GM19452 (cell line): Measurements from ENCODE around the gene TOMM22.
"Not testable (repeated sequence)": the region's sequence is repeated elsewhere in the genome, so short reads cannot be mapped to it uniquely, and the experiment has no call there.

Source experiments
- ATAC-seq: cut with Tn5 transposase; IDR thresholded peaks from one replicate; pipeline ENCODE4 v1.9.1; 2021; ENCODE audit not compliant: unreplicated experiment

TOMM22 gene

DNA sequence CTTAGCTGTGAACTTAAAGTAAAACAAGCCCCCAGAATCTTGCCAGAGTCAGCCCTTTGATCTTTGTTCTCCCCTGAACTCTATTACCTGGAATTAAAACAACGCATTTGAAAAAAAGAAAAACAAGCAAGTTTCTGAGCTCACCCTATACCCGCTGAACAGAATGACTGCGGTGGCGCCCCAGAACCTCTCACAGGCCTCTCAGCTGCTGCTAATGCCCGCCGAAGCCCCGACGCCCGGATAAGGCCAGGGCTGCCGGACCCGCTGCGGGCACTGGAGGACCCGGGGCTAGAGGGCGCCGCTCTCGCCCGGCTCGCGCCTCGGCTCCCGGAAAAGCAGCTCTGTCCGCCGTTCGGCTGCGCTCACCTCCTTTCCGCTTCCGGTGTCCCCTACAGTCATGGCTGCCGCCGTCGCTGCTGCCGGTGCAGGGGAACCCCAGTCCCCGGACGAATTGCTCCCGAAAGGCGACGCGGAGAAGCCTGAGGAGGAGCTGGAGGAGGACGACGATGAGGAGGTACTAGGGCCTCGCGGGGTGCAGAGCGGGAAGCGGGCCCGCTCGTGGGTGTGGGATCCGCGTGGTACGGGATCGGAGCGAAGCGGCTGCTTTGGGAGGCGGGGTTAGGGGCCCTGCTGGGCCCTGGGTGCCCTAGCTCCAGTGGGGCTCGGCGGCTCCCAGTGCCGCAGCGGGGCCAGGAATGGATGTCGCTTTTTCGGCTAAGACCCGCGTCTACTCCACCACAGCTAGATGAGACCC lies at the start of gene TOMM22:
TOMM22 (plus strand) TSS at position 376 of the 754 bp plus-strand sequence; CDS start at position 398, 22 bp downstream.
- peak; percentile 93 for ATAC-seq

DNA sequence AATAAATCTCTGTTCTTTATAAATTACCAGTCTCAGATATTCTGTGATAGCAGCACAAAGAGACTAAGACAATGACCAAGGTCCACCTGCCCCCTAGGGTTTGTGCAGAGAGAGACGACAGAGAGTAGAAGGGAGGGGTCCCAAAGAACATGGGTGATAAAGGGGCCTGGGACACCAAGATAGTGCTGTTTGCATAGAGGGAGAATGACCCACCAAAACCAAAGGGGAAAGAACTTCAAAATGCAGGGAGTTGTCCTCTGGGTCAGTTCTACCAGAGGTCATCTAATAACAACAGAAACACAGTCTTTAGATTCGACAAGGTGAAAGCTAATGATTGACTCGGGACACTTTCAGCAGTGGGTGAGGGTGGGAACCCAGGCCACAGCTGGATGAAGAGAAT lies 49.2 kb upstream of the TOMM22 start:
- ATAC-seq, result no peak

DNA sequence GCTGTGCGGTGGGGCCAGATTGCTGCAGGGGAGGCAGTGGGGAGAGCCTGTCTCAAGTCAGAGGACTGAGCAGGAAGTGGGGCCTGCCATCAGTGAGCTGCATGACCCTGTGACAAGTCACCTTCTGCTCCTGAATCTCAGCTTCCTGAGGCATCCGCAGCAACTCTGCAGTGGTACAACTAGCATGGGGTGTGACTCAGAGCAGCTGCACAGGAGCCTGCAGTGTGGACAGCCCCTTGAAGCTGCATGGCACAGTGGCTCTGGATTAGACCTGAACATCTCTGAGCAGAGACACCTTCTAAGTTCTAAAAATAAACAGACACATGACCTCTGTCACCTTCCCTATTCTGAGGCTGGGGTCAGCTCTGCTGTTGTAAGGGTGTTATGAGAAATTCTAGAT lies 43.5 kb upstream of the TOMM22 start:
- no peak for ATAC-seq

DNA sequence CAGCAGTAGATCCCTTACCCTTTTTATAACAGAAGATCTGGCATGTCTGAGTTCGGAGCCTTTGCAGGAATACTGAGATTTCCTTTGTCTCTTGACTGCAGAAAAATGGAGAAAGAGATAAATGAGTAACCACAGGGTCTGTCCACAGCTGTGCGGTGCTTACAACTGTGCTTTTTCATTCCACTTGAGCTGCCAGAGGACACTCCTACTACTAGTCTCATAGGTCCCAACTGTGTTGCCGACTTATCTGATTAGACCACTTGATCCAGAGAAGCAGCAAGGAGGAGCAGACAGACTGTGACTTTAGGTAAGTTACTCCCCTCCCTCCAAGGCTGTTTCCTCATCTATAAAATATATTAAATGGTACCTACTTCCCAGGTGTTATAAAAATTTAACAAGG lies 43.0 kb upstream of the TOMM22 start:
- no peak for ATAC-seq

DNA sequence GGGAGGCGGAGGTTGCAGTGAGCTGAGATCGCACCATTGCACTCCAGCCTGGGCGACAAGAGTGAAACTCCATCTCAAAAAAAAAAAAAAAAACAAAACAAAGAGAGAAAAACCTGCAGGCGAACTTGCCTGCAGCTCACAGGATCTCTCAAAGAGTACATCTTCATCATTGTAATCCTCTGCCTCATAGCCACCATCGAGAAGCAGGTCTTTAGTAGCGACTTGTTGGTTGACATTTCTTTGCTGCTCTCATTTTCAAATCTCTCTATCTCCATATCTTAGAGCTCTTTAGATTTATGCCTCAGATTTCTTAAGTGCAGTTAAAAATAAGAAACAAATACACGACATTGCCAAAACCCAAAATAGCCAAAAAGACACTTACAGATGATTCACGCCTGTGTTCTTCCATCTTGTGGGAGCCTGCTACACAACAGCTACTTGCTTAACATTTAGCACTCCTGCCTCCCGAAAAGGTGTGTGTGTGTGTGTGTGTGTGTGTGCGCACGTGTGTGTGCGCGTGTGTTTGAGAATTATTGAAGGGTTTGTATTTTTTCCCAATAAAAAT lies 40.2 kb upstream of the TOMM22 start:
- ATAC-seq, result no peak

DNA sequence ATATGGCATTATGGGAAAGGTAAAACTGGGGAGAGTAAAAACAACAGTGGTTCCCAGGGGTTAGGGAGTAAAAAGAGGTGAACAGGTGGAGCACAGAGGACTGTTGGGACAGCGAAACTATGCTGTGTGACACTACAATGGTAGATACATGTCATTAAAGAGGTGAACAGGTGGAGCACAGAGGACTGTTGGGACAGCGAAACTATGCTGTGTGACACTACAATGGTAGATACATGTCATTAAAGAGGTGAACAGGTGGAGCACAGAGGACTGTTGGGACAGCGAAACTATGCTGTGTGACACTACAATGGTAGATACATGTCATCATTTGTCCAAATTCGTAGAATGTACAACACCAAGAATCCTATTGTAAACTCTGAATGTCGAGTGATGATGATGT lies 37.5 kb upstream of the TOMM22 start:
- not testable (repeated sequence) for ATAC-seq

DNA sequence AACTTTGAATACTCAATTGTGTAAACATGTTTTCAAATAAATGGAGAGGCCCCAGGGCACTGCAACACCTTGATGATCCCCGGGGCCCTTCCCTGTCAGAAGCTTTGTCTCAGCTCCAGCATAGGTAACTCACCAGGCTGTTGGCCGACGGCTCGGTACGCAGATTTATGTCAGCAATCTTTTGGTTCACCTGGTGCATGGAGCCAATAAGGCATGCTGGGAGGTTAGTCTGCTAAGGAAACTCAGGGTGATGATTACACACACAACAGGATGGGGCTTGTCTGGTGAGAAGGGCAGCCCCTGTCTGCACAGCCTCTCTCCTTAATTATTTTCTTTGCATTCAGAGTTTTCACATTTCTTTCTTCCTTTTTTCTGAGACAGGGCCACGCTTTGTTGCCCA lies 36.3 kb upstream of the TOMM22 start:
- ATAC-seq, result no peak

DNA sequence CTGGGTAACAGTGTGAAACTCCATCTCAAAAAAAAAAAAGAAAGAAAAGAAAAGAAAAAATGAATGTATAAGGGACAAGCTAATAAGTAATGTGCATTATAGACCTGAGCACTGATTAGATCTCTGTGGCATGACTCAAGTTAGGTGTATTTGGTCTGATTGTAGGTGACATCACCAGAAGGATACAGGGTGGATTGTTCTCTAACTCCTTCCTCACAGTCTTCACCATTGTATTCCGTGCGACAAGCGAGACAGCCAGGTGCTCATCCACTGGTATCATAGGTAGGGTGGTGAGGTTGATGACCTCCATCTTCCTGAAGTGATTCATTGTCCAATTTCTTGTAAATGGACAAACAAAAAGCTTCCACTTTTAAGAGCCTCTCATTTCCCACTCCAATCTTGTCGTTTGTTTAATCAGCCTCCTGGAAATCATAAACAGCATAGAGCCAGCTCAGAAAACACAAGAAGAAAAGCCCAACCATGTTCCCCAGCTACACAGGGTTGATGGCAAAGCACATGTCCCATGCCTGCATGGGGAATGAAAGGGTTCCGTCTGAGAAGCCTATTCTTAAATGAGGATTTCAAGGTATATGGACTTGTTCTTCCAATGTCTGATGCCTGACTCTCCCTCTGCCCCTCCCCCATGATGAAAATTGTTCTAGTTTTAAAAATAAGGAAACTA lies 31.8 kb upstream of the TOMM22 start:
- ATAC-seq, result no peak

DNA sequence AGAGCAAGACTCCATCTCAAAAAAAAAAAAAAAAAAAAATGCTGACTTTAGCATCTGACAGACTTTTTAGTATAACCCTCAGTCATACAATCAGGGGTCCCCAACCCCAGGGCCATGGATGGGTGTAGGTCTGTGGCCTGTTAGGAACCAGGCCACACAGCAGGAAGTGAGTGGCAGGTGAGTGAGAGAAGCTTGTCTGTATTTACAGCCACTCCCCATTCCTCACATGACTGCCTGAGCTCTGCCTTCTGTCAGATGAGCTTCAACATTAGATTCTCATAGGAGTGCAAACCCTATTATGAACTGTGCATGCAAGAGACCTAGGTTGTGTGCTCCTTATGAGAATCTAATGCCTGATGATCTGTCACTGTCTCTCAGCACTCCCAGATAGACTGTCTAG lies 28.9 kb upstream of the TOMM22 start:
- no peak for ATAC-seq

DNA sequence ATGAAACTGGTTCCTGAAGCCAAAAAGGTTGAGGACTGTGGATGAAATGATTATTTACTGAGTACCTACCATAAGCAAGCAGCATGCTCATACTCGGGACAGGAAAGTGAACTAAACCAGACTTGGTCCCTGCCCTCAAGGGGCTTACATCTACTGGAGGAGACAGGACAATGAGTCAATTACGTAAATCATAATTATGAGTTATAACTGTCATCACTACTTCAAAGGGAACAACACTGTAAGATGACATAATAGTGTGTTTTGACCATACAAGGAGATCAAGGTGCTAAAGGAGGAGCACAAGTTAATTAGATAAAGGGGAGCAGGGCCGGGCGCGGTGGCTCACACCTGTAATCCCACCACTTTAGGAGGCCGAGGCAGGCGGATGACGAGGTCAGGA lies 28.0 kb upstream of the TOMM22 start:
- ATAC-seq, result no peak

DNA sequence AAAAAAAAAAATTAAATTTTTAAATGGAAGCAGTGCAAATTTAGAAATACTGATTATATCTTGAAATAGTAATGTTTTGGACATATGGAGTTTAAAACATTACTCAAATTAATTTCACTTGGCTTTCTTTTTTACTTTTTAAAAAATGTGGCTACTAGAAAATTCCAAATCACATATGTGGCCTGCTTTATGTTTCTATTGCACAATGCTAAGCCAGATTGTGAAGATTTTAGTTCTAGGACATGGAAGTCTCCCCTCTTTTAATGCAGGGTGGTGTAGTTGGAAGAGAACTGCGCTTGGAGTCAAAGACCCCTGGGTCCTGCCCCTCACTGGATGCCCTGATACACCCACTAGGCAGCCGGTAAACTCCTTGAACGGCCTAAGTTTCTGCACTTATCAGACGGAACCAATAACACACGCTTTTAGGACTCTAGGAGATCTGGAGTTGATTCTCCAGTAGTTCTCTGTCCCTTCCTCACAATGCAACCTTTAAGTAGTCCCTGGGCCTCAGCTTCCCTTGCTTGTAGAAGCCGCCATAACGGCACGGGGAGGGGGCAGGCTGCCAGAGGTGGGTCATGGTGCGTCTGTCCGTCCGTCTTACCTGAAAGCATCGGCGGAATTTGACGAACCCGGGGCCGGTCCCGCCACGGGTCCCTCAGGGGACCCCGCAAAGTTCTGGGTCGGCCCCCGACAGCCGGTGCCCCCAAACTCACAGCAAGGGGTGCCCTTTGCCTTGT lies 26.1 kb upstream of the TOMM22 start:
- no peak for ATAC-seq

DNA sequence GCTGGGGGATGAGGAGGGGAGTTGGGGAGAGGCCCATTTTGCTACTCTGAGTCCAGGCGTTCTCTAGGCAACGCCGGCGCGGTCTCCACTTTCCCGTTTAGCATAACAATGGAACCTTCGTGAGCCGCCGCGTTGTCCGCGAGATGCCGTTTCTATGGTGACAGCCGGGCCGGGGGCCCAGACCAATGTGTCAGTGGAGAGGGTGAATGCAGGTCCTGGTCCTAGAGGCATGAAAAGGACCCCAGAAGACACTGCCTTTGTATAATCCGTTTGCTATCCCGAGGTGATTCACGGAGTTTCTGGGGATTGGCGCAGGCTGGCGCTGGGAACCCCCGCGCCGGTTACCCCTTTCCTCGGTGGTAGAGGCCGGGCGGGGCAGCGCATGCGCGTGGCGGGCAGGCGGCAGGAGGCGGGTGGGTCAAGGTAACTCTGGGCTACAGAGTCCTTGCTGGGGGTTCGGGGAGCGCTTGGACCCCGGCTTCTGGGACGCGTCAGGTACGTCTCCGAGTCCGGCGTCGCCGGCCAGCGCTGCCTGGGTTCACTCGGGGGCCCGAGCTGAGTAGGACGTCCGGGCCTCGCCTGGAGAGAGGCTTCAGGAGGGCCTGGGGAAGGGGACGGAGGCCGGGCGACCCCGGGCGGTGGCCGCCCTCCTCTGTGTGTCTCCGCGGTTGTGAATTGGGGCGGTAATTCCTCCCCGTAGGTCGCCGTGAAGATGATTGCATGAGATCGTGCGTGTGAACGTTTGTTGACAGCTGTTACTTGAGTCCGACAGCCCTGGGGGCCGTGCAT lies 25.3 kb upstream of the TOMM22 start, which contains the start of the genes CBY1 and FAM227A:
CBY1 (plus strand) TSS at position 383 of the 789 bp plus-strand sequence. CDS start 11,417 bp downstream, outside the sequence.
FAM227A (minus strand) TSS at position 137 of the 789 bp plus-strand sequence. CDS start 6,224 bp downstream, outside the sequence.
- ATAC-seq, result peak; percentile 69

DNA sequence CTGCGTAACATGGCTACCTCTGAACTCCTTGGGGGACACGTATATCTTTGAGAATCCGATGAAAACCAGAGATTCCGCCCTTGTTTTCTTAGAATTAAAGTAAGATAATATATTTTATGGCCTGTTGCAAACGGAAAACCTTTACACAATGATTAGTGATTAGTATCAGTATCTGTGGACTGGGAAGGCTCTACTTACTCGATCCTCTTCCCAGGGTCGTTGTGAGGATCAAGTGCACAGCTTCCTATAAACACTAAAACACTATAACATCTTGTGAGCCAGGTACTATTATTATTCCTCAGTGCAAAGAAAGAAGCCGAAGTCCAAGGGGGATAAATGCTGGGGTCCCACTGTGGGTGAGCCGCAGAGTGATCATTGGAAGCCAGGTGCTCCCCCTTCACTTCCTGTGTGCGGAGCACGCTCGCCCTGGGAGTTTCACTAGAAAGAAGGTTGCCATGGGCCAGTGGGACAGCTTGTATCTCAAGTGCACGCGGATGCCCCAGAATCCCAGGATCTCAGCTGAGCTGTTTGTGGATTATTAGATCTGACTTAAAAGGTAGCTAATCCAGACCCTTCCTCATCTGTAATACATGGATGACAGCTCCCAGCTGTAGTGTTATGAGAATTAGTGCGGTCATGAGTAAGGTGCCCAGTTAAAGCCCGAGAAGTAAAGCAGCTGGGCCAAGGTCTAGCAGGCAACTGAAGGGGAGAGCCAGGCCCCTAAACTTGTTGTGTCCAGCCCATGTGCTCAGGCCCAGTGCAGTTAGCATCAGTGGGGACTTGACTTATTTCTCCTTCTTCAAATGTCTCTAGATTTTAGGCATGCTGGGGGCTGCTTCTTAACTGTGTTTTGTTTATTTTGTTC lies 24.5 kb upstream of the TOMM22 start:
- no peak for ATAC-seq

DNA sequence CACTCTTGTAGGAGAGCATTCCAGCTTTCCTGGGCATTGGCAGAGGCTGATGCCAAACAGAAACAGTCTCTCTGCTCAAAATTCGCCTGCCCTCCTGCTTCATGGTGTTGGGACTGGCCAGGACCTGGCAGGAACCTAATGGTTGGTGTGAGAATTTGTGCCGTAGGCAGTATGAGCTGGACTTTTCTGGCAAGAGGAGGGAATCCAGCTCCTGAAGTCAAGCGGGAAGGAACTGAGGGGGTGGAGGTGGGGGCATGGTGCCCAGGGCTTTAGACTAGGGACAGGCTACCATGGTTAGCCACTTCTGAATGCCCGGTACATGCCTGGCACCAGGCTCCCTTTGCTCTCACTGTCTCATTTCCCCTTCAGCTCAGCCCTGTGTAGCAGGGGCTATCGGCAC lies 6.9 kb upstream of the TOMM22 start:
- no peak for ATAC-seq

DNA sequence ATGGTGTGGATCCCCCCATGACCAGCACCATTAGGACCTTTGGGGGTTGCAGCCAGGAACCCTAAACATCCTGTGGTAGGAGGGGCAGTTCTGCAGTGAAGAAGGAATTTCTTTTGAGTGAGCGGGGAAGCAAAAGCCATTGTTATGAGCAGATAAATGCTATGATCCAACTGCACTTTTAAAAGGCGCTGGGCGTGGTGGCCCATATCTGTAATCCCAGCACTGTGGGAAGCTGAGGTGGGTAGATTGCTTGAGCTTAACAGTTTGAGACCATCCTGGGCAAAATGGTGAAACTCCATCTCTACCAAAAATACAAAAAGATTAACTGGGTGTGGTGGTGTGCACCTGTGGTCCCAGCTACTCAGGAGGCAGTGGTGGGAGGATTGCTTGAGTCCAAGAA lies 5.9 kb upstream of the TOMM22 start:
- no peak for ATAC-seq

DNA sequence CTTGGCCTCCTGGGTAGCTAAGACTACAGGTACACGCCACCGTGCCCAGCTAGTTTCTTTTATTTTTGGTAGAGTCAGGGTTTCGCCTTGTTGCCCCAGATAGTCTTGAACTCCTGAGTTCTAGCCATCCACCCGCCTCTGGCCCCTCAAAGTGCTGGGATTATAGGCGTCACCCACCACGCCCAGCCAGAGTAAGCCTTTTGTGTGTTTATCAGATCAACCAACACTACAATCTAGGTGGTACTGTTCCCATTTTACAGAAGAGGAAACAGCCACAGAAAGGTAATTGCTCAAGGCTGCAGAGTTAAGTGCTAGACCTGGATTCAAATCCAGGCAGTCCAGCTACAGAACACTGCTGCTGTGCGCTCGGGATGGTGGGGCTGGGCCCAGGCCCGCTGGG lies 3.1 kb downstream of the TOMM22 start:
- ATAC-seq, result no peak

DNA sequence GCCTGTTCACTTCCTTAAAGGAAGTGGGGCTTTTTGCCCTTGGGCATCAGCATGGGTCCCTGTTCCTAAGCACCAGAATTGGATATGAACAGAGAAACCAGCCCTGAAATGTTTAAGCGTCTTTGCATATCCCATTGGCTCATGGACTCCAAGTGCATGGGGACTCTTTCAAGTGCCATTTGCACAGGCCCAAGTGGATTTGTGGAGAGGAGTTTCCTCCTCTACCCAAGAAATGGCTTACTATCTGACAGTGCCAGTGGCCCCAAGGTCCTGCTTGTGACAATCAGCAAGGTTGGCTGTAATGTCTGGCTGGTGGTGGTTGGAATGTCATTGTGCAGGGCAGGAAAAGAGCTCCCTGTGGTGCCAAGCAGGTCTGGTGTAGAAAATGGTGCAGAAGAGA lies 4.0 kb downstream of the TOMM22 start:
- ATAC-seq, result no peak

DNA sequence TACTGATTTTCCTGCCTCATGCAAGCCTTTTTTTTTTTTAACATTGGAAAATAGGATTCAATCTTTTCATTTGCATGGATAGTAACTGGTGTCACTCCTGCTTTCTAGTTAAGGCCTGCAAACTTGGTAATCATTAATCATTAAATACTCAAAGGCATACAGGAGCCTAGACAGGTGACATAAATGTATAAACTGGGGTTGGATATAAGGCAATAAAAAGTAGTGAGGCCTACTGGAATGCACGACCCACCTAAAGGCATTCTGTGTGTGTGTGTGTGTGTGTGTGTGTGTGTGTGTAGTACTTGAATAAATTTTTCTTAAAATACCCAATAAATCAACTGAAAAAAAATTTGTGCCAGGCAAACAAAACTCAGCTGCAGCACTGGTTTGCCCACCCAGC lies 7.9 kb downstream of the TOMM22 start:
- ATAC-seq, result no peak

DNA sequence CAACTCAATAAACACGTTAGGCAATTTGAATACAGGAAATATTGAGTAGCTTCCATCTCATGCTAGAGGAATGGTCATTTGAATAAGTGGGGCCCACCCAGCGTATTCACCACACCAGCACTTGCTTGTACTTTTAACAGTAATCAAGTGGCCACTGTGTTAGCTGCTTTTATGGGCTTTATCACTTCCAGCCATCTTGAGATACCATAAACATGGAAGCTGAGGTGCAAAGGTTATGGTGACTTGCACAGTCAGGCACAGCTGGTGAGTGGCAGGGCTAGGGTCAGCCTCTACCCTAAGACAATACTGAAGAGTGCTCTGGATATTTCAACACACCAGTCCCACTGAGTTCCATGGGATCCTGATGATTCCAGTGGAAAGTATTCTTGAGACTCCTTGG lies 12.3 kb downstream of the TOMM22 start:
- ATAC-seq, result no peak

DNA sequence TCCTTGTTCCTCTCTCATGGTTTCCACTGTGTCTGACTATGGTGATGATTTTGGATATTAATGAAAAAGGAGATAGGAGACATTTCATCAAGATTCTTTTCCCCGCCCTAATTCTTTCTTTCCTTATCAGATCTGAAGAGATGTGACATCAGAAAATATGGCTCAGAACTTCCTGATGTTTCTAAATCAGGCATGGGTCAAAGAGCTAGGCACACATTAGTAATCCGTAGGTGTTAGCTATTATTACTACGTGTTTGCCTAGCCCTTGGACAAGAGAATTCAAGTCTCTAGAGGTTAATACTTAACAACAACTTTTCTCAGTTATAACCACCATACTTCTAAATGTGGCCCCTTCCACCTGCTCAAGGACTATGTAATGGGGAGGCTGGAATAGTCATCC lies 13.2 kb downstream of the TOMM22 start:
- ATAC-seq, result no peak
